Measurements from ENCODE around the gene LRPAP1.
"Not testable (repeated sequence)": the region's sequence is repeated elsewhere in the genome, so short reads cannot be mapped to it uniquely, and the experiment has no call there.

LRPAP1 gene, protein sequence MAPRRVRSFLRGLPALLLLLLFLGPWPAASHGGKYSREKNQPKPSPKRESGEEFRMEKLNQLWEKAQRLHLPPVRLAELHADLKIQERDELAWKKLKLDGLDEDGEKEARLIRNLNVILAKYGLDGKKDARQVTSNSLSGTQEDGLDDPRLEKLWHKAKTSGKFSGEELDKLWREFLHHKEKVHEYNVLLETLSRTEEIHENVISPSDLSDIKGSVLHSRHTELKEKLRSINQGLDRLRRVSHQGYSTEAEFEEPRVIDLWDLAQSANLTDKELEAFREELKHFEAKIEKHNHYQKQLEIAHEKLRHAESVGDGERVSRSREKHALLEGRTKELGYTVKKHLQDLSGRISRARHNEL

DNA sequence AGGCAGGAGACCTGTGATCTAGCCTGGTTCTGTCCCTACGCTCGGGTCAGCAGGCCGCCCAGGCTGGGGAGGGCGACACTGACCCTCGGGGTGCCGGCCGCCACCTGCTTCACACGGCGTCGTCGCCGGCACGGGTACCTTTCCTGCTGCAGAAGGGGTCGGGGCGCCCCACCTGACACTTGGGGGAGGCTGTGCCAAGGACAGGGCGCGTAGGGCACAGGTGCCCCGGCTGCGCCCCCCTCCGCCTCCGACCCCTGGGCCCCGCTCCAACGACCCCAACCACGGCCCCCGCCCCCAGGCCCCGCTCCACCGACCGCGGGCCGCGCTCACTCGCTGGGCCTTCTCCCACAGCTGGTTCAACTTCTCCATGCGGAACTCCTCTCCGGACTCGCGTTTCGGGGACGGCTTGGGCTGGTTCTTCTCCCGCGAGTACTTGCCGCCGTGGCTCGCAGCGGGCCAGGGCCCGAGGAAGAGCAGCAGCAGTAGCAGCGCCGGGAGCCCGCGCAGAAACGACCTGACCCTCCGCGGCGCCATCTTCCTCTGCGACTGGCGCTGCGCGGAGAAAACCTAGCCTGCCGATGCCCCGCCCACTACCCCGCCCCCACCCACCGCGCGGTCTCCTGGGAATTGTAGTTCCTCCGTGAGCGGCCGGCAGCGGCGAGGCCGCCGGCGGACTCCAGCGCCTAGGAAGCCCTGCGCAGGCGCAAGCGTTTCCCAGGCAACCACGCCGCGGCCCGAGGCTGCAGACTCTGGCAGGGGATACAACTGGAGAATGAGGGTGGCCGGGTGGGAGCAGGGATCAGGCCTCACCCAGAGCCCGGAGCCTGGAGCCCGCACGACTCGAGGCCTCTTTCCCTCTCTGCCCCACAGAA lies at the start of gene LRPAP1:
TSS of gene LRPAP1 (minus strand) at position 544 of the 872 bp plus-strand sequence. CDS start at position 534, 10 bp downstream.
- peak; percentile 44 for DNase-seq (ENCODE audit: low read depth, low spot score)

DNA sequence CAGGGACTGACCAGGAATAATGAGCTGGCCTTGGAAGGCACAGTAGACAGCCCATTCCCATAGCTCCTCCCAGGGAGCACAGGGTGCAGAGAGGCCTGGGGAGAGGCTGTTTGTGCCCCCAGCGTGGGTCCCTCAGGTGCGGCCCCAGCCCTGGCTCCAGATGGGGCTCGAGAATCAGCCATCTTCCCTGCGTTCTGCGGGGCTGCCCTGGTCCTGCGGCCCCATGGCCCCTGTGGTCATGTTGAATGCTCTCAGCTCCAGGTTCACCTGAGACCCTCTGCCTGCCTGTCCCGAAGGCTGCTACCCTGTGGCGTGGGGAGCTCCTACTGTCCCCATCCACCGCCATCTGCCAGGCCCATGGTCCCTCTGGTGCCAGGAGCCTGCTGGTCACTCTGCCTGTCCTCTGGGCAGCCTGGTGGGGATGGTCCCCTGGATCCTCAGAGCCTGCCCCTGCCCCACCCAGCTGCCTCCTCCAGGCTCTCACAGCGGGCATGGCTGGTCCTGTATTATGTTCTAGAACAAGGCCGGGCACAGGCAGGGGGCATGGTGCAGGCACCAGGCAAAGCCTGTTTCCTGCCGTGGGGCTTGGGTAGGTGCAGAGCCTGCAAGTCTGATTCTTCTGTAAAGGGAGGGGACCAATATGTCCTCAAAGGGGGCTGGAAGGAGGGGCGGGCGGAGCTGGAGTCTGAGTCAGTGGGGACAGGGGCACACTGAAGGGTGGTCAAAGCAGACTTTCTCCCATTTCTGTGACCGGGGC lies 49.3 kb upstream of the LRPAP1 start:
- peak; percentile 6 for DNase-seq (ENCODE audit: low read depth, low spot score)

DNA sequence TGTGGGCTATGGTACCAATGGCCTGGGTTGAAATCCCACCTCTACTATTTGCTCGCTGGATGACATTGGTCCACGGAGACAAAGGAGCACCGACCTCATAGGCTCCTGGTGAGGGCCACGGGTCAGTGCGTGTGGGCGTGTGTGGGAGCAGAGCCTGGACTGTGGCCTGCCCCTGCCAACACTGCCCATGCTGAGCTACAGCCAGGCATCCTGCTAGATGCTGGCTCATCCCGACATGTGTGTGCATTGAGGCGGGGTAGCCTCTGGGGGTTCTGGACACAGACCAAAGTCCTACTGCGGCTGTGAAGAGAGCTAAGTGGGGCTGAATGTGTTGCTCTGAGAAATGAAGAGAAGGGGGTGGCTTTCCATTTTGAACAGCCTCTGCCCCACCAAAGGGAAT lies 48.6 kb upstream of the LRPAP1 start:
- not testable (repeated sequence) for DNase-seq (ENCODE audit: low read depth, low spot score)

DNA sequence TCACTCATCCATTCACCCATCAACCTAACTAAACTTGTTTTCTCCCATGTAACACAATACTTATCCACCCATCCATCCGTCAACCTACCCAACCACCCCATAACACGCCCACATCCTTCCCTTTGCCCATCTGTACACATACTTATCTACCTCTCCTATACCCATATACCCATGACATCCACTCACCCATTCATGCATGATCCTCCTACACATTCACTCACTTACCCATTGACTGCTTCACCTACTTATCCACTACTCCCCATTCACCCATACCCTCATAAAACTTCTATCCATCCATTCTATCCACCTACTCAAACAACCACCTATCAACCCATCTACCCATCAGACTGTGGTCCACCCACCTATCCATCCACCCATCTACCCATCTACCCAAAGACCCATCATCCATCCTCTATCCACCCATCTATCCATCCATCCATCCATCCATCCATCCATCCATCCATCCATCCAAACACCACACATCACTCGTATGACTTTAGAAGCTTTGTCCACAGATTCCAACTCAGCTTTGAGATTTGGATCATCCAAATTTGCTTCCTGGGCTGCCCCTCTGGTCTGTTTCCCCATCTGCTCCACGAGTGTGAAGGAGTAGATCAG lies 46.4 kb upstream of the LRPAP1 start:
- DNase-seq (ENCODE audit: low read depth, low spot score): not testable (repeated sequence)

DNA sequence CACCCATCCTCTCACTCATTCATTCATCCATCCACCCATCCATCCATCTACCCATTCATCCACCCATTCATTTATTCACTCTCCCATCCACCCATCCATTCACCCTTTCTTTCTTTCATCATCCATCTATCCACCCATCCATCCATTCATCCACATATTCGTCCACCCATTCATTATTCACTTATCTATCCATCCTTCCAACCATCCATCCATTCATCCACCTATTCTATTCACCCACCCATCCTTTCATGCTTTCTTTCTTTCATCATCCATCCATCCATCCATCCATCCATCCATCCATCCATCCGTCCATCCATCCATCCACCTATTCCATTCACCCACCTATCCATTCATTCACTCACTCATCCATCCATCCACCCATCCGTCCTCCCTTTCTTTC lies 45.8 kb upstream of the LRPAP1 start:
- not testable (repeated sequence) for DNase-seq (ENCODE audit: low read depth, low spot score)

DNA sequence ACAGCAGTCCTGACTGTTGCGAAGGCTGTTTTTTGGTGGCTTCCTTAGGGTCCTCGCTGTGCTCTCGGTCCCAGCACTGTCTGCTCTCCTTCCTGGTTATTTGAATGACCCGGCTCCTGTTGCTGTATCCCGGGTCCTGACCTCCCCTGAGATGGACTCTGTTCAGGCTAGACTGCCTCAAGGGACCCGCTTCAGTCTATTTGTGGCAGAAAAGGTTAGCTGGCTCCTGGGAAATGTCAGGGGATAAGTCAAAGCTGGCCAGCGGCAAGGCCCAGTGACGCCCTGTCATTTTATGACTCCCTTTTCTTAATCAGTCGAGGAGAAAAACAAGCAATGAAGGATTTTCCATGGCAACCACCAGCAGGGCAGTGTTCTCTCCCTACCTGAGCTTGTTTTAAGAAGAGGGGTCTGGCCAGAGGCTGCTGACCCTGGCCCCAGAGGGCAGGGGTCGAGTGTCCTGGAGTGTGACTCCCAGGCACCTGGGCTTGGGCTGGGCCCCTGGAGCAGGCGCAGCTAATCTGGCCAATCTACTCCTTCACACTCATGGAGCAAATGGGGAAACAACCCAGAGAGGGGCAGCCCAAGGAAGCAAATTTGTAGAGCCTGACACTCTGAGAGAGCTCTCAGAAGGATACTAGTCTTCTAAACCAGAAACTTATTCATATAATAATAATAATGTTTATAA lies 45.1 kb upstream of the LRPAP1 start:
- not testable (repeated sequence) for DNase-seq (ENCODE audit: low read depth, low spot score)

DNA sequence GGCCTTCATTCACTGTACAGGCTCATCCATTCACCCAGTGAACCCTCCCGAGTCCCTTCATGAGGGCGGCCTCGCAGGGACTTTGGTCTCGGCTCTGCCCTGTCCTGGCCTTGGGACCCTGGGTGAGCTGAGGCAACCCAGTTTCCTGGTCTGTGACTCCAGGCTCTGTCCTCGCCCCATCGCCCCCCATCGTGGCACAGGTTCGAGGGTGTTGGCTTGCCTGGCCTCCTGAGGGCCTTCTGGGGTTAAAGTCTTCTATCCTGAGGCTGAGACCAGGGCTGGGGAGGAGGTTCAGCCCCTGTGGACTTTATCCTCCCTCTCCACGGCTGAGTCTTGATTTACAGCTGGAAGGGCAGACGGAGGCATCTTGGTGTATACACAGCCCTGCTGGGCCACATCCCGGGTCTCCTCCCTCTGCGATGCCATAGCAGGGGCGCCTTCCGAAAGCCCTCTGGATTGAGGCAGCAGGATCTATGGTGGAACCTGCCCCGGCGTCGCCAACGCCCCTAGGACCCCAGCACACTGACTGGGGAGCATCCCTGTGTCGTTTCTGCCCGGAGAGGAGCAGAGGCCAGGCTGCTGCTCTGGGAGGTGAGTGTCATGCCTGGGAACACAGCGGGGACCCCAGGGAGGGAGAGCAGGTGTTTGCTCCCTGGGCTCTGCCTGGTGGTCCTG lies 44.4 kb upstream of the LRPAP1 start:
- not testable (repeated sequence) for DNase-seq (ENCODE audit: low read depth, low spot score)

DNA sequence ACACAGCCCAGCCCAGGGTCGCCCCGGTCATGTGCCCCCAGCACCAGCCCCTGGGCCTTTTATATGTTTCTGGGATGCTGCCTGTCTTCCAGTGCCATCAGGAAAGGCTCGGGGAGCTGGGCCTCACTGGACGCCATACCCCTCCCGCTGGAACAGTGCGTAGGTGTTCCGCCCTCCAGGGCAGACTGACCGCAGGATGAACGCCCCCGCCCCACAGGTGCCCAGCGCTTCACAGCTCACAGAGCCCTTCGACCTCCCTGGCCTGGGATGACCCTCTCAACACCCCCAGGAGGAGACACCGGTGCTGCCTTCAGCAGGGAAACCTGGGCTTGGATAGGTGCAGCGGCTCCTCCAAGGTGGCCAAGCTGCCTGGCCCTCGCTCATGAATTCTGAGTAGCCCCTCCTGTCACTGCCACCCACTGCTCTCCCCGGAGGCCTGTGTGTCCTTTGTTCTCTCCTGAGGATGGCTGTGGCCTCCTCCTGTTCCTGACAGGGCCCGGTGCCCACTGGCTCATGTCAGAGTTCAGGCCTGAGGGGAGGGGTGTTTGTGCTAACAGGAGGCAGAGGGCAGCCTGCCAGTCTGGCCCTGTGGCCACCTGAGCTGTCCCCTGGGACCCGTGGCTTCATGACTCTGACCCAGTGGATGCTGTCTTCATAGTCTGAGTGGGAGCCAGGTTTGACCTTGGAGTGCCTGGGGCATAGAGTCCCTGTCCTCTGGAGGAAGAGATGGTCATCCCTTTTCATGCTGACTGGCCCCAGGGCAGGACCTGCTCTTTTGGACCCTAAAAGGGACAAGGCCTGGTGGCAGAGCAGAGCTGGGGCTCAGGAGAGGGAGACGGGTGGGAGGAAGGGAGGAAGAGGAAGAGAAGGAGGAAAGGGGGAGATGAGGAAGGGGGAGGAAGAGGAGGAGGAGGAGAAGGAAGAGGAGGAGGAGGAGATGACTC lies 43.5 kb upstream of the LRPAP1 start:
- DNase-seq (ENCODE audit: low read depth, low spot score): not testable (repeated sequence)

DNA sequence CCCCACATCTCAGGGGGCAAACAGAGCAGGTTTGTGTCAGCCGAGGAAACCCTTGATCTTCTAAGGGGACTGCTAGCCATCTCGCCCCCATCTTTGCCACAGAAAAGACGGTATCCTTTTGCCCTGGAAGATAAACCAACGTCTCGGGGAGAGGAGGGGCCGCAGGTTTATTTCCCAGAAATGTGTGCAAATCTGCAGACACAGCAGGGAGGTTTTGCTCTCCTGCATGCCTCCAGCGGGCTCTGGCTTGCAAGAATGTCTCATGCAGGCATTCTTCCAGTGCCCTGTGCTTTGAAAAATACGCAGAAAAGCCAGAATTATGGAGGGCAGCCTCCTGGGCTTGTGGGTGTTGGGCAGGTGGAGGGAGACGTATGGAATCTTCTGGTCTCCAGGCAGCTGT lies 42.6 kb upstream of the LRPAP1 start:
- DNase-seq (ENCODE audit: low read depth, low spot score): not testable (repeated sequence)

DNA sequence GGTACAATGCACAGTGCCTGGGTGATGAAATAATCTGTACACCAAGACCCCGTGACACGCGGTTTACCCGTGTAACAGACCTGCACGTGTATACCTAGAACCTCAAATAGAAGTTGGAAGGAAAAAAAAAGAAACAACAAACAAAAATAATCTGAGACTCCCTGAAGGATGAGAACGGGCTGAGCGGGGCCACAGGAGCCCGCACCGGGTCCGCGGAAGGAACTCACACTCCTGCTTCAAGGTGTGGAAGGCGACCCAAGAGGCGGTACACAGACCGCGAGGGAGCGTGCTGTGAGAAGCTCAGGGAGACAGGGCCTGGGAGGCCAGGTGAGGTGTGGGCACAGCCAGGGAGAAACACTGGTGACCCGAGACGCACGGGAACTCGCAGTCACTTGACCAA lies 42.1 kb upstream of the LRPAP1 start:
- not testable (repeated sequence) for DNase-seq (ENCODE audit: low read depth, low spot score)

DNA sequence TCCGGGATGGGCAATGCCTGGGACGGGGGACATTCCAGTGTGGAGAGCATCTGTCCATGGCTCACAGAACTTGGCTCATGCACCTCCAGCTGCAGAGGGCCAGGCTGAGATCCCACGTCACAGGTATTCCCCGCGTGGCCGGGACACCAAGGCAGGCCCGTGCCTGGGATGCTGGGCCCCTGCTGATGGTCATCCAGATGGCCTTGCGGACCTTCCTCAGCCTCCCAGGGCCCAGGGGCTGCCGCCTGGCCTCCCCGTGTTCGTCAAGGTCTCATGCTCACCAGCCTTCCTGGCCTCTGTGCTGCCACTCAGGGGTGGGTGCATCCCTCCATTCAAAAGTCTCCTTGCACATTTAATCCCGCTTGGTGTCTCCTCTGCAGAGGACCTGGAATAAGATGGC lies 40.9 kb upstream of the LRPAP1 start:
- DNase-seq (ENCODE audit: low read depth, low spot score): no peak

DNA sequence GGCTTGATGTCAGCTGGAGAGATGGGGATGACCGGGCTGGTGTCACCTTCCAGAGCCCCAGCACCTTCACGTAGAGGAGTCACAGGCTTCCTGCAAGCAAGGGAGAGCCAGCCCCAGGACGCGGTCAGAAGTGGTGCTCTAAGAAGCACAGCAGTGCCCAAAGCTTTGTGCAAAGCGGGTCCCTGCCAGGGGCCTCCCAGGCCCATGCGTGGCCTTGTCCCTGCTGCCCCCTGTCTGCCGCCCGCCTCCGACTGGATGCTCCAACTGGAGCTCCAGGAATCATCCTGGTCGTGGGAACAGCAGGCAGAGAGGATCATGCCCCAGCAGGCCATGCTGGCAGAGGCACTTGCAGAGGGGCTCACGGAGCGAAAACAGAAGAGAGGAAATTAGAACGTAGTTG lies 40.1 kb upstream of the LRPAP1 start:
- no peak for DNase-seq (ENCODE audit: low read depth, low spot score)

DNA sequence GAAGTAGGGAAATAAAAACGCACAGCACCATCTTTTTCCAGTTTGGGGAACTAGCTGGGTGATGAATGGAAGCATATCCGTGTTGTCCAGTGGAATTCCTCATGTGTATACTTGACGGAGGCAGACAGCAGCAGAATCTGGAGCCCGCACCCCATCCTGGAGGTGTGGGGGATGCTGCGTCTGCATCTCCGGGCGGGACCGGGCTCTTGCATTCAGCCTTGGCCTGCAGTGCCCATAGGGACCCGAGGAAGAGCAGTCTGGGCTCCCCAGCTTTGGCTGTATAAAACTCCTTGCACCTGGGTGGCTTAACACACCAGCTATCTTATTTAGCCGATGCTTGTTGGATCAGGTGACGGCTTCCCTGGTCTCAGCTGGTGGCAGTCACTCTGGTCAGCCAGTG lies 39.7 kb upstream of the LRPAP1 start:
- DNase-seq (ENCODE audit: low read depth, low spot score): no peak

DNA sequence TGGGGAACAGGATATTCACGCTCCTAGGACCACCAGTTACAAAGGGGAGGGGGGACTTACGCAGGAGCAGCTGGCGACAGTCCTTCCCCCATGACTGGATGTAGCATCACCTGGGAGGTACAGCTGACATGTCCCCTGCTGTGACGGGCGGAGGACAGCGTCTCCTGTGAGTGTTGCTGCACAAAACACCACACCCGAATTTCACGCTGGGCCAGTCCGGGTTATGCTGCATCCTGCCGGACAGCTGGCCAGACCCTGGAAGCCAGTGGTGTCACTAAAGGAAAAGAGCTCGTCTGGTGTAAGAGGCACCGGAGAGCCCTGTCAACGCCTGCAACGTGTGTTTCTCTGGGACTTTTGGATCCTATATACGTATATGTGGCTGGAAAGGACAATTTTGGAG lies 38.7 kb upstream of the LRPAP1 start:
- not testable (repeated sequence) for DNase-seq (ENCODE audit: low read depth, low spot score)

DNA sequence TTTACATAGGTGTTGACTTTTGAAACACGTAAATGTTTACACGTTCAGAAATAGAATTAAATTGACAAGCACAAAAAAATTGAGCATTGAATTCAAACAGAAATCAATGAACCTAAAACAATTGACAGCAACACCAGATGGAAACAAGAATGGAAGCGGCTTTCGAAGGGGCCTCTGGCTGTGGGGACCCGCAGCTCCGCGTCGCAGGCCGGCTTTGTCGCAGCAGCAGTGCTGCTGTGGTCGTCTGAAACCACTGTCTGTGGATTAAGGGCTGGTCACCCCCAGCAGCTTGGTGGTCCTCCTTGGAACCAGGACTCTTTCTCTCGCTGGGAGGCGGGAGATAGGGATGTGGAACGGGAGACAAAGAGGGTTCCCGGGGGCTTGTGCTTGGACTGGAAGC lies 37.4 kb upstream of the LRPAP1 start:
- not testable (repeated sequence) for DNase-seq (ENCODE audit: low read depth, low spot score)

DNA sequence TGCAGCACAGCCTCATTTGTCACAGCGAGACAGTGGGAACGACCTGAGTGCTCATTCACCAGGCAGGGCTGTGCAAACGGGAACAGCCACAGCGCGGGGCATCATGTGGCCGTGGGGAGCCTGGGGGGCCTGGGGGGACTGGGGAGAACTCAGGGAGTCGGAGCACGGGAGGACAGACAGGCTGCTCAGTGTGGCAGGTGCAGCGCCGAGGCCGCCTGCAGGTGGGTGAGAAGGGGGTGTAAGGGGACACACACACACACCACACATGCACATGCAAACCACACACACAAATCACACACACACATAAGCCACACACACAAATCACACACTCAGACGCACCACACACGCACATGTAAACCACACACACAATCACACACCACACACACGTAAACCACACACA lies 34.5 kb upstream of the LRPAP1 start:
- DNase-seq (ENCODE audit: low read depth, low spot score): not testable (repeated sequence)

DNA sequence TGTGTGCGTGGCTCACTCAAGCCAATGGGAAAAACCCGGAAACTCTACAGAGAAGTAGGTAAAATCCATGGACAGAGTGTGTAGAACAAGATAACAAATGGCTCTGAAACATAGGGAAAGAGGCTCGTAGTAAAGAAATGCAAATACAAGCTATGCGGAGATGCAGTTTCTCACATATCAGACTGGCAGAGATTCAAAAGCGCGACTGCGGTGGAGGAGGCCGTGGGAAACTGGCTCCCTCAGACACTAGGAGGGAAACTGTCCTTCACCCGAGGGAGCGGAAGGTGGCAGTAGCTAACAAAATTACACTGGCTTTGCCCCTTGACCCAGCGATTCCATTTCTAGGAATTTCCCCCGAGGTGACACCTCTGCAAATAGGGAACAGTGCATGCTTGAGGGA lies 34.1 kb upstream of the LRPAP1 start:
- not testable (repeated sequence) for DNase-seq (ENCODE audit: low read depth, low spot score)

DNA sequence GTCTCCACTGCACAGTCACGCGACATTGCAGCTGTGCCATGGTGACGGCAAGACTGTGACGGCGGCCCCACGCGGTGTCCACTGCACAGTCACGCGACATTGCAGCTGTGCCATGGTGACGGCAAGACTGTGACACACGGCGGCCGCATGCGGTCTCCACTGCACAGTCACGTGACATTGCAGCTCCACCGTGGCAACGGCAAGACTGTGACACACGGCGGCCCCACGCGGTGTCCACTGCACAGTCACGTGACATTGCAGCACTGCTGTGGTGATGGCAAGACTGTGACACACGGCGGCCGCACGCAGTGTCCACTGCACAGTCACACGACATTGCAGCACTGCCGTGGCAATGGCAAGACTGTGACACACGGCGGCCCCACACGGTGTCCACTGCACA lies 32.7 kb upstream of the LRPAP1 start:
- DNase-seq (ENCODE audit: low read depth, low spot score): not testable (repeated sequence)

DNA sequence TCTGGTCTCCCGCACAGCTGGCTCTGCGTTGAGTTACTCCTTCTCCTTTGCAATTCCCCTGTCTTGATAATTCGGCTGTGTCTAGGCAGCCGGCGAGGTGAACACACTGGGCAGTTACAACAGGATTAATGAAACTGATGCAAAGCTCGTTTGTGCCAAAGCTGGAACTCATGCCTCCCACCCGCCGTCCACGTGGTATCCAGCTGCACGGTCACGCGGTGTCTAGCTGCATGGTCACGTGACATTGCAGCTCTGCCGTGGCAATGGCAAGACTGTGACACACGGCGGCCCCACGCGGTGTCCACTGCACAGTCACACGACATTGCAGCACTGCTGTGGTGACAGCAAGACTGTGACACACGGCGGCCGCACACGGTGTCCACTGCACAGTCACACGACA lies 31.2 kb upstream of the LRPAP1 start:
- no peak for DNase-seq (ENCODE audit: low read depth, low spot score)

Data from brain pericyte (primary cell).